BE2C (cell line): ENCODE measurements around the gene LOC128125822.

Source experiments
- DNase-seq: peaks from one replicate; pipeline ENCODE4 v3.0.0-alpha.2; 2020
- H3K27me3 ChIP-seq: fragments of 250-450 bp; sonication (Bioruptor Pico); 2 replicates; pipeline ENCODE4 v1.5.1; 2020; ENCODE audit warnings: mild to moderate bottlenecking
- H3K36me3 ChIP-seq: fragments of 250-450 bp; sonication (Bioruptor Pico); 2 replicates; pipeline ENCODE4 v1.5.1; 2020; ENCODE audit warnings: mild to moderate bottlenecking
- H3K4me1 ChIP-seq: fragments of 250-450 bp; sonication (Bioruptor Pico); 2 replicates; pipeline ENCODE4 v1.5.1; 2020
- H3K4me3 ChIP-seq: 2 replicates; pipeline ENCODE4 v1.5.1; 2011; ENCODE audit warnings: low read depth, low read length
- H3K9me3 ChIP-seq: fragments of 250-450 bp; sonication (Bioruptor Pico); 2 replicates; pipeline ENCODE4 v1.5.1; 2020
- CTCF ChIP-seq: IDR thresholded peaks from 2 replicates; pipeline ENCODE4 v1.5.1; 2012; ENCODE audit warnings: mild to moderate bottlenecking, low read depth, low read length

Gene LOC128125822

GRCh38 chr6:63571361-63572043 is 778 bp upstream of the LOC128125822 start:
- Histone ChIP-seq H3K27me3 (no peaks in the 10 kb centered on the region), H3K9me3 (no peaks in the 10 kb centered on the region), H3K4me1 (no peaks in the 10 kb centered on the region), H3K4me3 (peak overlapping the region; percentile 63), H3K36me3 (peaks cover 9% of the 10 kb centered on the region)
- no peak for DNase-seq
- no peak for TF ChIP-seq CTCF

GRCh38 chr6:63572747-63573075 is 431 bp downstream of the LOC128125822 start:
- TF ChIP-seq CTCF: no peak
- DNase-seq: no peak
- Histone ChIP-seq H3K36me3 (peaks cover 20% of the 10 kb centered on the region), H3K27me3 (no peaks in the 10 kb centered on the region), H3K4me1 (no peaks in the 10 kb centered on the region), H3K9me3 (no peaks in the 10 kb centered on the region), H3K4me3 (peak overlapping the region; percentile 74)

- no peaks in the 10 kb centered on the region for H3K27me3 ChIP-seq
- DNase-seq: peak; percentile 61
- peak overlapping the region; percentile 74 for H3K4me3 ChIP-seq
- H3K36me3 ChIP-seq: peaks cover 25% of the 10 kb centered on the region
- H3K9me3 ChIP-seq: no peaks in the 10 kb centered on the region
- H3K4me1 ChIP-seq: no peaks in the 10 kb centered on the region
- no peak for TF ChIP-seq CTCF
These were observed 1.0 kb downstream of the LOC128125822 start for GRCh38 chr6:63573076-63573898.

- Histone ChIP-seq H3K4me3 (peak overlapping the region; percentile 74), H3K36me3 (peaks cover 33% of the 10 kb centered on the region), H3K27me3 (no peaks in the 10 kb centered on the region), H3K4me1 (no peaks in the 10 kb centered on the region), H3K9me3 (no peaks in the 10 kb centered on the region)
- DNase-seq: peak; percentile 73
- TF ChIP-seq CTCF: peak; percentile 79
These were observed 1.7 kb downstream of the LOC128125822 start for GRCh38 chr6:63573899-63574553.

- Histone ChIP-seq H3K4me1 (no peaks in the 10 kb centered on the region), H3K36me3 (peaks cover 38% of the 10 kb centered on the region)
These were observed 2.2 kb downstream of the LOC128125822 start for GRCh38 chr6:63574554-63574900.

More at GRCh38 chr6:63574554-63574900, 2.2 kb downstream of the LOC128125822 start:
- H3K4me3 ChIP-seq: peak overlapping the region; percentile 74
- TF ChIP-seq CTCF: no peak
- no peaks in the 10 kb centered on the region for H3K9me3 ChIP-seq
- DNase-seq: no peak
- no peaks in the 10 kb centered on the region for H3K27me3 ChIP-seq
